Activated CD8-positive, alpha-beta T cell treated with anti-CD3 and anti-CD28 coated beads, Interleukin-2, amount 10 ng/mL, durations not matched to agents 7 days and 5 days (primary cell): ENCODE data around the gene PTPRM. TPM values are rescaled to one million over a fixed set of nuclear protein-coding genes. Genes with fewer than 3 reads are reported as not detected.

Experiments
- ATAC-seq: fragments of 150-1000 bp; cut with Tn5 transposase; one replicate; pipeline ENCODE4 v1.10.0; 2021; ENCODE audit warnings: moderate library complexity
- CTCF ChIA-PET: fragments of 350-600 bp; sonication (Branson Sonifier 250); formaldehyde crosslinking; loops from one replicate; lab custom pipeline; 2021; ENCODE audit warnings: antibody characterized with exemption; lab: Charles Lee
- POLR2A ChIA-PET: fragments of 350-600 bp; sonication (Branson Sonifier 250); formaldehyde crosslinking; loops from one replicate; lab custom pipeline; 2021; ENCODE audit warnings: antibody characterized with exemption; lab: Charles Lee
- DNase-seq: peaks from one replicate; pipeline ENCODE4 v3.0.0-alpha.2; 2020
- H3K27ac Mint-ChIP-seq: one replicate; pipeline ENCODE4 v1.8.0; 2021; ENCODE audit warnings: mild to moderate bottlenecking, mixed read lengths
- H3K27me3 Mint-ChIP-seq: one replicate; pipeline ENCODE4 v1.8.0; 2021; ENCODE audit warnings: low read depth, mixed read lengths
- H3K36me3 Mint-ChIP-seq: one replicate; pipeline ENCODE4 v1.8.0; 2021; ENCODE audit warnings: low read depth, mixed read lengths
- H3K4me1 Mint-ChIP-seq: one replicate; pipeline ENCODE4 v1.8.0; 2021; ENCODE audit warnings: low read depth, mixed read lengths
- H3K4me3 Mint-ChIP-seq: one replicate; pipeline ENCODE4 v1.8.0; 2021; ENCODE audit warnings: mild to moderate bottlenecking, mixed read lengths
- H3K9me3 Mint-ChIP-seq: one replicate; pipeline ENCODE4 v1.8.0; 2022; ENCODE audit warnings: mixed read lengths; ENCODE audit not compliant: insufficient read depth
- total RNA-seq, 2 experiments: library from RNA; stranded (reverse); gene quantifications; one replicate each; pipeline ENCODE4 v1.2.3, GENCODE V29; 2021

Gene PTPRM
- total RNA-seq, 2 experiments from 2014 or later: 0.76 to 1.0 TPM

DNA sequence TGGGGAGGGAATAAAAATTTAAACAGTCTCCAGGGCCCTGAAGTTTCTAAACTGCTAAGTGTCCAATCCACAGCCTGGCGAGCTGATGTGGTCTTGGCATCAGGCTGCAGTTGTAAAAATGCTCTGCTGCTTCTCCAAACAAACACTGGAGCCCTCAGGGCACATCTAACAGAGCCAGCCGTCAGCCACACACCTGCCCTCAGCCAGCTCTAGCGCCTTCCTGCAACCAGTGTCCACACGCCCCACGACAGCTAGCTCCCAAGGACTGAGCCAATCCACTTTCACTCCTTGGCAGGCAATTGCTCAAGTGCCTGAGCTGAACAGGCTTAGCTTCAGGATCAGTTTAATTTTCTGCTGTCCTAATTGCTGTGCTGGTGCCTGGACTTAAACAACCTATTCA lies 595.7 kb downstream of the PTPRM start:
- POLR2A ChIA-PET: no interaction called here
- Mint-ChIP-seq H3K4me3 (no peak overlapping the region), H3K27ac (no peak overlapping the region), H3K27me3 (no peaks in the 10 kb centered on the region), H3K36me3 (no peaks in the 10 kb centered on the region), H3K9me3 (no peaks in the 10 kb centered on the region), H3K4me1 (no peaks in the 10 kb centered on the region)
- CTCF ChIA-PET: no interaction called here
- no peak for ATAC-seq
- DNase-seq: no peak

DNA sequence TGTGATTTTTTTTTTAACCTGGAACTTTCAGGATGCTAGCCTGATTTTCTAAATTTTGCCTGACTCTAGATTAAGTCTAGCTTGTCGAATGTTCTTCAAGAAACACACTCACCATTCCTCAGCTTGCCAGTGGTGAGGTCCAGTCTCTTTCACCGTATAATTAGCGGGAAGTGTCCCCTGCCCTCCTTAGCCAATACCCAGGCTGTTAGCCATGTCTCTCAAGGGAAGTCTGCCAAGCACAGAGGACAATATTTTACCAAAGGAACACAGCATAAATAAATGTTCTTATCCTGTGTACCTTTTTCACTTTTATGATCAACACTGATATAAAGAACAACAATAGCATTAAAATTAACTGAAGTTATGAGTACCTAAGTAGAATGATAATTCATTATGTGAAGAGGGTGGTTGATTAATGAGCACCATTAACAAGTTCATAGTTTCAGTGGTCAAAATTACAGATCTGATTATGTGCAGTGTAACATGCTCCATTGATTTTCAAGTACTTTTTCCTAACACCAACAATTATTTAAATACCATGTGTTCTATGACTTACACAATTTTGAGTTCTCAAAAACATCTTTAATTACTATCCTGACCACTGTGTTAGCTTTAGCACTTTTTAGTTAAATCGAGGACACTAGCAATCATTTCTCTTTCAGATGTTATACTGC lies 596.3 kb downstream of the PTPRM start:
- Mint-ChIP-seq H3K4me3 (no peak overlapping the region), H3K27me3 (no peaks in the 10 kb centered on the region), H3K4me1 (no peaks in the 10 kb centered on the region), H3K36me3 (no peaks in the 10 kb centered on the region), H3K27ac (no peak overlapping the region), H3K9me3 (no peaks in the 10 kb centered on the region)
- CTCF ChIA-PET: no interaction called here
- no peak for ATAC-seq
- POLR2A ChIA-PET: no interaction called here
- no peak for DNase-seq

DNA sequence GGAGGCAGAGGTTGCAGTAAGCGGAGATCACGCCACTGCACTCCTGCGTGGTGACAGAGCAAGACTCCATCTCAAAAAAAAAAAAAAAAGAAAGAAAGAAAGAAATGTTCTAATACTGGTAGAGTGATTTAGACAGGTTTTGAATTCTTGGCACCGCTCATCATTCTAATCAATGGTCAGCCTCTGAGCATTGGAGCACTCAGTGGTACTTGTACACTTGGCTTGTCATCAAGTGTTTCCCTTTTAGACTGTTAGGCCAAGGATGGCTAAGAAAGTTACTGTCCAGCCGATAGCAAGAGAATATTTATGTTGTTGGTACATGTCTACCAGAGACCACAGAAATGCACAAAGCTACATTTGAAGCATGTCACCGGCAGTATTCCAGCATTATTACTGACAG lies 598.0 kb downstream of the PTPRM start:
- Mint-ChIP-seq H3K9me3 (no peaks in the 10 kb centered on the region), H3K36me3 (no peaks in the 10 kb centered on the region), H3K4me1 (no peaks in the 10 kb centered on the region), H3K4me3 (no peak overlapping the region), H3K27ac (no peak overlapping the region), H3K27me3 (no peaks in the 10 kb centered on the region)
- DNase-seq: no peak
- ChIA-PET CTCF (no interaction called here), POLR2A (no interaction called here)
- ATAC-seq: no peak

DNA sequence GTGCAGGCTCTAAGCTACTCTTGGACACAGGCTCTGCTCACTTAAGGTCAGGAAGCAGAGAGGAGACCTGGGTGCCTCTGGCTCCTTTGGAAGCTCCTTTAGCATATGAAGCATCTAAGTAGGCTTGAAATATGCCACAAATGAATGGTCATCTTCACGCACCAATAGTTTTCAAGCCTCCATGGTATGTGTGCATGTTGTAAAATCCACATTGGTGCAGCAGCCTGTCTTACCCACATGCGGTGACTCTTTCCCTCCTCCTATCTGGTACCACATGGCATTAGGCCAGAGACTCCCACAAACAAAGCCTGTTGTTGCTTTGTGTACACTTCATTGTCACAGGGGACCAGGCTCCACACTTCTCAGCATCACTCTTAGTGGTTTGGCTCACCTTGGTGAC lies 599.9 kb downstream of the PTPRM start:
- Mint-ChIP-seq H3K27me3 (no peaks in the 10 kb centered on the region), H3K4me1 (no peaks in the 10 kb centered on the region), H3K4me3 (no peak overlapping the region), H3K9me3 (no peaks in the 10 kb centered on the region), H3K36me3 (no peaks in the 10 kb centered on the region), H3K27ac (no peak overlapping the region)
- DNase-seq: no peak
- CTCF ChIA-PET: no interaction called here
- no peak for ATAC-seq
- POLR2A ChIA-PET: no interaction called here

DNA sequence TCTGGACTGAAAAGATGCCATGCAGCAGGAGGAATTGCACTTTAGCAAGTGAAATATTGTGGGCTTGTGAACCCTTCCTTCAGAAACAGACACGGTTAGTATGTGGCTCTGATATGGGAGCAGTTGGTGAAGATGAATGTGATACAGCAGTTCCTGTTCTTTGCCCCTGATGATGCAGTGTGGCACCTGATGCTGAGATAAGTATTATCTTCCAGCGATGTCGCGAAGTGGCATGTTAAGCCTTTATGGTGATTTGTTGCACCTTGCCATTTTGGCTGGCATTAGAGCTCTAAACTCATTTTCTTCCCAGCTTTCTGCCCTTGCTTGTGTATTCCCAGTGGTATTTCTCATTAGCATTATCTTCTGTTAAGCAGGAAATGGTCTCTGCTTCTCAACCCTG lies 600.6 kb downstream of the PTPRM start:
- ChIA-PET POLR2A (no interaction called here), CTCF (no interaction called here)
- no peaks in the 10 kb centered on the region for H3K36me3 Mint-ChIP-seq
- H3K27me3 Mint-ChIP-seq: no peaks in the 10 kb centered on the region
- ATAC-seq: no peak
- no peaks in the 10 kb centered on the region for H3K9me3 Mint-ChIP-seq
- H3K4me3 Mint-ChIP-seq: no peak overlapping the region
- no peaks in the 10 kb centered on the region for H3K4me1 Mint-ChIP-seq
- no peak for DNase-seq
- H3K27ac Mint-ChIP-seq: no peak overlapping the region

DNA sequence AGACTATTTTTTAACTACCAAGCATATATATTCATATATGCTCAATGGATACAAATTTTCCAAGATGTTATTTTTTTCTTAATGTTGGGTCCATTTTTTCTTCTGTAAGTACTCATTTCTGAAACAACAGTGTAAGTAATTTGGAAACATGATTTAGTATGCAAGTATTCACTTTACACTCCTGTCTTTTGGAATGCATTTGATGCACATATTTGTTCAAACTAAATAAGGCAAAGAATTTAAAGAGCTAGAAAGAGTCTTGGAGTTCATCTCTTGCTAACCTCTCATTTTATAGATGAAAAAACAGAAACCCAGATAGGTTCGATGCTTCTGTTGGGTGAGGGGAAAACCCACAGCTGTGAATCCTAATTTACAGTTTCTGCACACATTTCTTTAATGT lies 602.6 kb downstream of the PTPRM start:
- no peak overlapping the region for H3K27ac Mint-ChIP-seq
- DNase-seq (no peak), ATAC-seq (no peak)
- CTCF ChIA-PET: no interaction called here
- no peaks in the 10 kb centered on the region for H3K27me3 Mint-ChIP-seq
- H3K4me1 Mint-ChIP-seq: no peaks in the 10 kb centered on the region
- H3K4me3 Mint-ChIP-seq: no peak overlapping the region
- POLR2A ChIA-PET: no interaction called here
- H3K9me3 Mint-ChIP-seq: no peaks in the 10 kb centered on the region
- no peaks in the 10 kb centered on the region for H3K36me3 Mint-ChIP-seq

DNA sequence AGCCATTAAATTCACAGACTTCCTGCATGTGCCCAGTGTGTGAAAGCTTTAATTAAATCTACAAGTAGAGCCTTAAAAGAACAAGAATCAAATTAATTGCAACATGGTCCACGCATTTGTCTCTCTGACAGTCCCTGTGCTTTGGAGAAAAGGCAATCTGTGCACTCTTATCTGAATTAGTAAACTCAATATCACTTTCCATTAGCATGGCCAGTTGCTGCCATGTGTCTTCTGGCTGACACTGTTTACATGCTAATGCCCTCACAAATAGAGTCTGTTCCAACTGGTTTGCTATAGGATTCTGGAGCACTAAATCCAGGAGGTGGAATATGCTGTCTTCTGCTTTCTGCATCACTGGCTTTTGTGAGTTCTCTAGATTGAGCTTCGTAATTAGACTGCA lies 607.7 kb downstream of the PTPRM start:
- Mint-ChIP-seq H3K9me3 (no peaks in the 10 kb centered on the region), H3K4me1 (no peaks in the 10 kb centered on the region), H3K27ac (no peak overlapping the region), H3K36me3 (no peaks in the 10 kb centered on the region), H3K27me3 (no peaks in the 10 kb centered on the region), H3K4me3 (no peak overlapping the region)
- CTCF ChIA-PET: no interaction called here
- POLR2A ChIA-PET: no interaction called here
- DNase-seq (no peak), ATAC-seq (no peak)

DNA sequence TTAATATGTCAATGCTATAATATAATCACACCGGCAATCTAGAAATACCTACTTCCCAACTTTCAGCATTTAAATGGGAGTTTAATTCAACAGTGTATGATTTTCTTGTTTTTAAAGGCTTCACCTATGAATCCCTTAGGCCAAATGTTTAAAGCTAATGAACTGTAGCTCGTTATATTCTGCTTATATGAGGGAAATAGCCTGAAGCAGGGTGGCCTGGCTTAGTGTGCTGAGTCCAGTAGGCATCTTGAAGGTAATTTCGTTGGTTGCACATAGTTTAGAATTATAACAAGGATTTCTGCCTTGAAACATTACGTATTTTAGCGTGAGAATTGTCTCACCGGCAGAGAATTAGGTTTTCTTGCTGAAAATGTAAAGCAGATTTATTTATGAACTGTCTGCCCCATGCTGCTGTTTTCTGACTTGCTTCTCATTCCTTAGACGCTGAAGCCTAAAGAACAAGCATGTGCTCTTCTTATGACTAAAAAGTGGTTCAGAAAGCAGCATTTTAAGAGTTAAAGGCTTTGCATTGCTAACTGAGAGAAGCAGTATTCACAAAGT lies 608.5 kb downstream of the PTPRM start:
- ChIA-PET CTCF (no interaction called here), POLR2A (no interaction called here)
- H3K4me1 Mint-ChIP-seq: no peaks in the 10 kb centered on the region

DNA sequence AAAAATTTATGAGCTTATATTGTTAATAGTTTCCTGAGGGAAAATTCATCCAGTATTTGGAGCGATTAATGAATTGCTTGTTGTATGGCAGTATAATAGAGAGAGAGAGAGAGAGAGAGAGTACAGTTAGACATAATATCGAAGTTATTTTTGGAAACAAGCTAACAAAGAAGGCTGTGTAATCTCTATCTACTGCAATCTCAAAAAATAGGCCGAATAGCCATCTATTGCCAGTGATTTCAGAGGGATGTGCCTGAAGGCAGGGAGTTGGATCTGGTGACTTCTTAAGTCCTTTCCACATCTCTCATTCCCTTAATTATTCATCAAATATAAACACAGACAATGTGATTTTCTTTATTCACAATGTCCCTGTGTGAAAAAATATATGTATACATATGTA lies 609.0 kb downstream of the PTPRM start:
- CTCF ChIA-PET: no interaction called here
- H3K27me3 Mint-ChIP-seq: no peaks in the 10 kb centered on the region
- H3K4me3 Mint-ChIP-seq: no peak overlapping the region
- no peaks in the 10 kb centered on the region for H3K36me3 Mint-ChIP-seq
- DNase-seq: no peak
- POLR2A ChIA-PET: no interaction called here
- no peaks in the 10 kb centered on the region for H3K4me1 Mint-ChIP-seq
- H3K9me3 Mint-ChIP-seq: no peaks in the 10 kb centered on the region
- no peak for ATAC-seq
- no peak overlapping the region for H3K27ac Mint-ChIP-seq

More for the DNA sequence above, 608.5 kb downstream of the PTPRM start:
- ATAC-seq: no peak
- Mint-ChIP-seq H3K9me3 (no peaks in the 10 kb centered on the region), H3K4me3 (no peak overlapping the region), H3K27me3 (no peaks in the 10 kb centered on the region), H3K27ac (no peak overlapping the region), H3K36me3 (no peaks in the 10 kb centered on the region)
- no peak for DNase-seq

DNA sequence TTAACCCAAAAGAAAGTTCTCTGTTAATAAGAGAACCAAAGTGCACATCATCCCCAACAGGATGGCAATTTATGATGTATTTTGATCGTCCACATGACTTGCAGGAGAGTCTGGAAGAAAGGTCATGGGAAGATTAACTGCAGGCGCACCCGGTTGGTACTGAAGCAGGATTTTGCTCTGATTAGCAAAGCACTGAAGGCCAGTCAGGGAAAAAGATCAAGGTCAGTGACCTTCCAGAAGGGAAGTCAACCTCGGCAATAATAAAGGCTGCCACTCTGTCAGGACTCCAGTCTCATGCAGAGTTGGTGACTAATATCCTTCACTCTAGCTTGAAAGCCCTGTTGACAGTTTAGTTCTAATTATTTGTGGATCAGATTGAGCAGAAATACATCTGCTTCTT lies 609.4 kb downstream of the PTPRM start:
- no peak for ATAC-seq
- CTCF ChIA-PET: no interaction called here
- Mint-ChIP-seq H3K36me3 (no peaks in the 10 kb centered on the region), H3K9me3 (no peaks in the 10 kb centered on the region), H3K27me3 (no peaks in the 10 kb centered on the region), H3K4me1 (no peaks in the 10 kb centered on the region), H3K4me3 (no peak overlapping the region), H3K27ac (no peak overlapping the region)
- DNase-seq: no peak
- POLR2A ChIA-PET: no interaction called here

DNA sequence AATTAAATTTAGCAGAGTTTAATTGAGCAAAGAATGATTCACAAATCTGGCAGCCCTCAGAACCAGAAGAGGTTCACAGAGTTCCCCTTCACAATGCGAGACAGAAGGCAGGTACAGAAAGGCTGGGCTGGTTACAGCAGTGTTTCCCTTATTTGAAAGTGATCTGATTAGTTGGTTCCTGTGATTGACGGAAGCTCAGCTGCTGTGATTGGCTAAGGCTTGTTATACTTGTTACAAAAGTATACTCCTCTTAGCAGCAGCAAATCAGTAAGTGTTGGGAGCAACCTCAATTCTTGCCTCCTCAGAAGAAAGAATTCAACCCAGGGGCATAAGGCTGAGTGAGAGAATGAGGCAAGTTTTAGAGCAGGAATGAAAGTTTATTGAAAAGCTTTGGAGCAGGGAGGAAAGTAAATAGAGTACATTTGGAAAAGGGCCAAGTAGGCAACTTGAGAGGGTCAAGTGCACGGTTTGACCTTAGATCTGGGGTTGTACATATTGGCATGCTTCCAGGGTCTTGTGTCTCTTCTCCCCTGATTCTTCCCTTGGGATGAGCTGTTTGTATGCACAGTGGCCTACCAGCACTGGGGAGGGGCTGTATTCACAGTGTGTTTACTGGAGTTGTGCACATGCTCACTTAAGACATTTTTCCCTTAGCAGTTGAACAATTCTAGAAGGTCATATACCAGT lies 610.4 kb downstream of the PTPRM start:
- ChIA-PET CTCF (interaction anchor here (0.7 kb wide), 1 partner anchor 404 kb away, joined by 3 read pairs; no protein-coding TSS in a partner anchor), POLR2A (no interaction called here)
- H3K4me1 Mint-ChIP-seq: no peaks in the 10 kb centered on the region
- no peak overlapping the region for H3K27ac Mint-ChIP-seq
- no peak for ATAC-seq
- no peaks in the 10 kb centered on the region for H3K36me3 Mint-ChIP-seq
- no peak overlapping the region for H3K4me3 Mint-ChIP-seq
- DNase-seq: no peak
- no peaks in the 10 kb centered on the region for H3K9me3 Mint-ChIP-seq
- no peaks in the 10 kb centered on the region for H3K27me3 Mint-ChIP-seq

DNA sequence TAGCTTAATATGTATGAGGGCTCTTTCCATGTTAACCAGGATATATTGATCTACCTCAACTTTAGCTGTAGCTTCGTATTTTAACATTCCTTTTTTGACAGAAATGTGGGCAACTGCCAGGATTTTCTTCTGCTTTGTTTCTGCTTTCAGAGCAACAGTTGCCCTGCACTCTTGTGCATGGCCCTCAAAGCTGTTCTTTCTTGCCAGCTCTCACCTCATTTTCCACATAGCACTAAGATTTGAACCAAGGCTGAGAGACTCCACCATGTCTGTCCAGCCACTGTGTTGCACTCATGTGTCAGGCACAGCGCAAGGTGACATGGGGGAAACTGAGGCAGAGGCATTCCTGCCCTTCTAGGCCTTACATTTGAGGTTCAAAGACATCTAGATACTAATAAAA lies 619.3 kb downstream of the PTPRM start:
- no peaks in the 10 kb centered on the region for H3K9me3 Mint-ChIP-seq
- no peaks in the 10 kb centered on the region for H3K4me1 Mint-ChIP-seq
- no peak overlapping the region for H3K4me3 Mint-ChIP-seq
- ChIA-PET POLR2A (no interaction called here), CTCF (no interaction called here)
- ATAC-seq (no peak), DNase-seq (no peak)
- no peaks in the 10 kb centered on the region for H3K27me3 Mint-ChIP-seq
- H3K27ac Mint-ChIP-seq: no peak overlapping the region
- H3K36me3 Mint-ChIP-seq: no peaks in the 10 kb centered on the region
